GM12872 (cell line): ENCODE data around the gene PRICKLE4.

ENCODE experiments used
- CTCF ChIP-seq: IDR thresholded peaks from 3 replicates; pipeline ENCODE4 v1.5.1; 2011; ENCODE audit warnings: low read depth, mild to moderate bottlenecking, low read length, moderate library complexity; ENCODE audit not compliant: insufficient read depth

The PRICKLE4 gene

DNA sequence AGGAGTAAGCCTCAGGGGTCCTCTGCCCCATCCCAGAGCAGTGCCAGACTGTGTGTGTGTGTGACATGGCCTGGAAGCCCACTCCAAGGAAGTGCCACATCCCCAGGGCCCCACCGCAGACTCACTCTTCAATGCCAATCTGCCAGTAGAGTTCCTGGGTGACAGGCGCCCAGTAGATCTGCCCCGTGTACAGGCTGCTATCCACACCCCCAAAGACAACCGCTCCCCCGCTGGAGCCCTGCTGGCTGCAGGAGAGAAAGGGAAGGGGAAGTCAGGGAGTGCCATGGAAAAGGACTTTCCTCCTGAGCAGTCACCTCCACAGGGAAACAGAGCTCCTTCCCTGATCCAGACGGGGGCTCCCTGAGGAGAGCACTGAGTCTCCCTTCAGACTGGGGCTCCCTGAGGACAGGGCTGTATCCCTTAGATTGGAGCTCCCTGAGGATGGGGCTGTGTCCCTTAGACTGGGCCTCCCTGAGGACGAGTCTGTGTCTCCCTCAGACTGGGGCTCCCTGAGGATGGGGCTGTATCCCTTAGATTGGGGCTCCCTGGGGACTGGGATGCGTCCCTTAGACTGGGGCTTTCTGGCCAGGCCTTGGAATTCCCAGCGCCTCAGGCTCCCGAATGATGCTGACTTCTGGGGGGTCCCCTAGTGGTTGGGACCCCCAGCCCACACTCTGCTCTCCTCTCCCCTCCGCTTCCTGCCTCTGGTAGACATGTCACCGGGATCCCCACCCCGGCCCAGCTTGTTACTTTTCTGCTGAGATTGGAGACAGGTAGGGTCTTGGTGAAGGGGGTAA lies 40.0 kb upstream of the PRICKLE4 start:
- TF ChIP-seq CTCF = no peak

GRCh38 chr6:41741625-41742490 lies 38.7 kb upstream of the PRICKLE4 start:
- TF ChIP-seq CTCF = no peak

DNA sequence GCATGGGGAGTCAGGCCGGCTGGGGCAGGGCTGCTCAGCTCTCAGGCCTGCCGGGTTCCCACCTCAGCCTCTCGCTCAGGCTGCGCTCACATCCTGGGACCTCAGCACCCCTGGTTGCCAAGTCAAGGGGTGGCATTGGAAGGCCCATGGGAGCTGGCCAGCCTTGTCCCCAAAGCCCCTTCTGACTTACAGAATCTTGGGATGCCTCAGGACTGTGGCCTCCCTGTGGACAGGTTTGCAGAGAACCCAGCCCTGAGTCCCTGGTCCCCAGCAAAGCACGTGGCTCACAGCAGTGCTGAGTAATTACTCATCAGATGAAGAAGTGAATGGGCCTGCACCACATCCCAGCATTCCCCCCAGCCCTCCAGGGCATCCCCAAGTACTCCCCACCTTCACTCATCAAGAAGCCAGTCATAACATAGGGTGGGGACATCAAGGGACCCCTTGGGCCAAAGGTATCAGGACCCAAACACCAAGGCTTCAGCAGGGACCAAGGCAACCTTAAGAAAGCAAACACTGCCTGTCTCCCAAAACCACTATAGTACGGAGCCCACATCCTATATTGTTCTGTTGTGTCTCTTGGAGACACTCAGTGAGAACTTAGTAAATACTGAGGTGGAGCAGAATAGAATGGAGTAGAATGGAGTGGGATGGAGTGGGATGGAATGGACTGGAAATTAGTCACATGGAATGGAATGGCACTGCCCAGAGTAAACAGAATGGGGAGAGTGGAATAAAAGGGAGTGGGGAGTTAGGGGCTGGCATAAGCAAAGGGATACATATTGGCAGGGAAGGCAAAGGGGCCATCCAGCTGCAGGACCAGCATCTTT lies 37.0 kb upstream of the PRICKLE4 start:
- TF ChIP-seq CTCF = no peak

GRCh38 chr6:41744236-41744787 lies 36.3 kb upstream of the PRICKLE4 start:
- no peak for TF ChIP-seq CTCF

DNA sequence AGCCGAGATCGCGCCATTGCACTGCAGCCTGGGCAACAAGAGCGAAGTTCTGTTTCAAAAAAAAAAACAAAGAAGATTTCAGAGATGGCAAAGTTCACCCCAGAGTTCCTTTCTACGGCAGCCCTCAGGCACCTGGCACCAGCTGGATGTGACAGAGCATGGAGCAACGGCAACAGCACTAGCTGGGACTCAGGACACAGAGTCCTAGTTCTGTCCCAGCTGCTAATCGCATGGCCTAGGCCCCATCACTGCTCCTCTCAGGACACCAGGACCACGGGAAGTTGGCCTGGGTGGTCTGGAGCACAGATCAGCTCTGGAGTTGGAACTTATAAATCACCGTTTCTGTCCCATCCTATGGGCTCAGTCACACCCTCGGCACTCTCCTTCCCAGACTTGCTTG lies 34.5 kb upstream of the PRICKLE4 start:
- no peak for TF ChIP-seq CTCF

GRCh38 chr6:41747256-41748101 lies 33.1 kb upstream of the PRICKLE4 start, which contains the start of gene PGC:
PGC (minus strand) TSS chr6:41747397; CDS start chr6:41747334, 63 bp downstream.
- TF ChIP-seq CTCF = no peak
